Mesothelial cell of epicardium (in vitro differentiated cells): ENCODE data around the gene GRK5. TPM values are rescaled to one million over a fixed set of nuclear protein-coding genes. Genes with fewer than 3 reads are reported as not detected.
"Not testable (repeated sequence)": the region's sequence is repeated elsewhere in the genome, so short reads cannot be mapped to it uniquely, and the experiment has no call there.

ENCODE experiments used
- DNase-seq, 2 experiments: peaks; one replicate each; pipeline ENCODE4 v3.0.0; 2021; ENCODE audit warnings: low spot score in 2 of 2; ENCODE audit not compliant: unreplicated experiment in 2 of 2
- H3K27ac Mint-ChIP-seq: 2 replicates; pipeline ENCODE4 v1.8.0; 2021; ENCODE audit warnings: mixed read lengths
- H3K27me3 Mint-ChIP-seq: 2 replicates; pipeline ENCODE4 v1.8.0; 2021; ENCODE audit warnings: low read depth, mixed read lengths
- H3K36me3 Mint-ChIP-seq: 2 replicates; pipeline ENCODE4 v1.8.0; 2021; ENCODE audit warnings: mixed read lengths
- H3K4me1 Mint-ChIP-seq: 2 replicates; pipeline ENCODE4 v1.8.0; 2021; ENCODE audit warnings: mixed read lengths
- H3K4me3 Mint-ChIP-seq: 2 replicates; pipeline ENCODE4 v1.8.0; 2021; ENCODE audit warnings: mild to moderate bottlenecking, moderate library complexity, mixed read lengths
- H3K9me3 Mint-ChIP-seq: 2 replicates; pipeline ENCODE4 v1.8.0; 2021; ENCODE audit warnings: mixed read lengths
- total RNA-seq: library from RNA; stranded (reverse); gene quantifications from 3 replicates; pipeline ENCODE4 v1.2.1, GENCODE V29; 2021
- TF ChIP-seq, protein P1 (sequence below): fragments of 200-600 bp; sonication (generic); IDR thresholded peaks from one replicate; pipeline ENCODE4 v1.5.0; 2021; ENCODE audit warnings: antibody characterized with exemption; ENCODE audit not compliant: unreplicated experiment

GRK5 gene
- total RNA-seq, 1 donor from 2014 or later: 14.5 TPM

DNA sequence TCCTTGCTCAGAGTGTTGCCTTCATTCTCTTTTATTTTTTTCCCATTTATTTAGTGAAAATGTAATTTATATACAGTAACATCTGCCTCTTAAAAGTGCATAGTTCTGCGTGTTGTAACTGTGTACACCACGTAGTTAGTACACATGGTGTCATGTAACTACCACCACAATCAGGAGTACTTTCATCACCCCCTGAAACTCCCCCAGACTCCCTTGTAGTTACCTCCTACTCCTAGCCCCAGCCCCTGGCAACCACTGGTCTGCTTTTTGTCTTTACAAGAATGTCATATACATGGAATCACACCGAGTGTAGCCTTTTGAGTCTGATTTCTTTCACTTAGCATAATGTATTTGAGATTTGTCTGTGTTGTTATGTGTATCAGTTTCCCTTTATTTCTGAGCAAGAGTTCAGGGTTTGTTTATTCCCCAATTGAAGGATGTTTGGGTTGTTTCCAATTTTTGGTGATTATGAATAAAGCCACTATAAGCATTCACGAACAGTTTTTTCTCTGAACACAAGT, 50.6 kb downstream of the GRK5 start:
- Mint-ChIP-seq H3K9me3 (no peaks in the 10 kb centered on the region), H3K27me3 (no peaks in the 10 kb centered on the region)

DNA sequence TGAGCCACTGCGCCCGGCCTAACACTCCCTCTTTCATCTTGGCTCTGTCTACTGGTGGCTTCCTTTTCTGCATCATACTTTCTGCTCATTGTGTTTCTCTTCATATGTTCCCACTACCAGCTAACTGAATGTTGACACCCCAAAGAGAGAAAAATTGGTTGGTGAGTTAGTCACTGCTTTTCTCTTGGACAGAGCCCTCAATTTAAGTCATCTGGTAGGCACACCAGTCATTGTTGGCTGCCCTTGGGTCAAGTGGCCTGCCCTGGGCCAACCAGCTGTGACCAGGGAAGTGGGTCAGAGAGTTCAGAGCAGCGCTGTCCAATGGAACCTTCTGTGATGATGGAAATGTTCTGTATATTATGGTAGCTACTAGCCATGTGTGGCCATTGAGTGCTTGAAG, 52.0 kb downstream of the GRK5 start:
- Mint-ChIP-seq H3K36me3 (no peaks in the 10 kb centered on the region), H3K27ac (peak overlapping the region; percentile 87), H3K4me1 (peaks cover 28% of the 10 kb centered on the region), H3K27me3 (no peaks in the 10 kb centered on the region), H3K9me3 (no peaks in the 10 kb centered on the region), H3K4me3 (no peak overlapping the region)
- no peak for DNase-seq
- TF ChIP-seq, protein P1, sequence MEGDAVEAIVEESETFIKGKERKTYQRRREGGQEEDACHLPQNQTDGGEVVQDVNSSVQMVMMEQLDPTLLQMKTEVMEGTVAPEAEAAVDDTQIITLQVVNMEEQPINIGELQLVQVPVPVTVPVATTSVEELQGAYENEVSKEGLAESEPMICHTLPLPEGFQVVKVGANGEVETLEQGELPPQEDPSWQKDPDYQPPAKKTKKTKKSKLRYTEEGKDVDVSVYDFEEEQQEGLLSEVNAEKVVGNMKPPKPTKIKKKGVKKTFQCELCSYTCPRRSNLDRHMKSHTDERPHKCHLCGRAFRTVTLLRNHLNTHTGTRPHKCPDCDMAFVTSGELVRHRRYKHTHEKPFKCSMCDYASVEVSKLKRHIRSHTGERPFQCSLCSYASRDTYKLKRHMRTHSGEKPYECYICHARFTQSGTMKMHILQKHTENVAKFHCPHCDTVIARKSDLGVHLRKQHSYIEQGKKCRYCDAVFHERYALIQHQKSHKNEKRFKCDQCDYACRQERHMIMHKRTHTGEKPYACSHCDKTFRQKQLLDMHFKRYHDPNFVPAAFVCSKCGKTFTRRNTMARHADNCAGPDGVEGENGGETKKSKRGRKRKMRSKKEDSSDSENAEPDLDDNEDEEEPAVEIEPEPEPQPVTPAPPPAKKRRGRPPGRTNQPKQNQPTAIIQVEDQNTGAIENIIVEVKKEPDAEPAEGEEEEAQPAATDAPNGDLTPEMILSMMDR: no peak

More for the DNA sequence above, 50.6 kb downstream of the GRK5 start:
- TF ChIP-seq, protein P1: no peak
- no peak for DNase-seq
- H3K27ac Mint-ChIP-seq: peak overlapping the region; percentile 88
- no peaks in the 10 kb centered on the region for H3K36me3 Mint-ChIP-seq
- H3K4me1 Mint-ChIP-seq: peaks cover 42% of the 10 kb centered on the region
- no peak overlapping the region for H3K4me3 Mint-ChIP-seq

DNA sequence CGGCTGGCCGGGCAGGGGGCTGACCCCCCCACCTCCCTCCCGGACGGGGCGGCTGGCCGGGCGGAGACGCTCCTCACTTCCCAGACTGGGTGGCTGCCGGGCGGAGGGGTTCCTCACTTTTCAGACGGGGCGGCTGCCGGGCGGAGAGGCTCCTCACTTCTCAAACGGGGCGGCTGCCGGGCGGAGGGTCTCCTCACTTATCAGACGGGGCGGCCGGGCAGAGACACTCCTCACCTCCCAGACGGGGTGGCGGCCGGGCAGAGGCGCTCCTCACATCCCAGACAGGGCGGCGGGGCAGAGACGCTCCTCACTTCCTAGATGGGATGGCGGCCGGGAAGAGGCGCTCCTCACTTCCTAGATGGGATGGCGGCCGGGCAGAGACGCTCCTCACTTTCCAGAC, 53.6 kb downstream of the GRK5 start:
- not testable (repeated sequence) for H3K36me3 Mint-ChIP-seq, DNase-seq, H3K27ac Mint-ChIP-seq

DNA sequence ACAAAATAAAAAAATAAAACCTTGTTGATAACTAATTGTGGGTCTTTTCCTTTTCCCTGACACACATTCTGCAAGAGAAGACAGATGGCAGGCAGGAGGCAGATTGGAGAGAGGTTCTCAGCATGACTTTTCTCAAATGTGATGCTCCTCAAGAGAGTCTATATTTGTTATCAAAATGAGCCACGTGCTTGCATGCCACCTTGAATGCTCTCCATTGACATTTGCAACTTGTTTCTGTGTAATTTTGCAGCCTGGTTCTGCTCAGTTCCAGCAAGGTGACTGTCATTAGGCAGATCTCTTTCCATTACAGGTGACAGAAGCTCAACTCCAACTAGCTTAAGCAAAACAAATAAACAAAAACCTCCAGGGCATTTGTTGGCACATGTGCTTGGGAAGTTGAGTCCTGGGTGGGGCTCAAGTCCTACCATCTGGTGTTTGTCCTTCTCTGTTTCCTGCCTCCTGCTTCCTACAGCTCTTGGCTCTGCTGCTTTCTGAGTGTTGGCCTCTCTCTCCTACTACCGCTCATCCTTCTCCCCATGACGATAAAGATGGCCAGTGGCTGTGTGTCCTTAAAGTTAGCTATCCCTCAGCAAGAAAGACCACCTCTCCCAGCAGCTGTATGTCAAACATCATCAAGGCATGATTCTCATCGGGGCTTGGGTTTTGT, 56.7 kb downstream of the GRK5 start:
- H3K4me1 Mint-ChIP-seq: peaks cover 4% of the 10 kb centered on the region
- H3K9me3 Mint-ChIP-seq: no peaks in the 10 kb centered on the region
- H3K4me3 Mint-ChIP-seq: no peak overlapping the region
- no peaks in the 10 kb centered on the region for H3K27me3 Mint-ChIP-seq
- H3K36me3 Mint-ChIP-seq: no peaks in the 10 kb centered on the region
- no peak for DNase-seq
- TF ChIP-seq, protein P1: no peak
- H3K27ac Mint-ChIP-seq: no peak overlapping the region

More for the DNA sequence above, 53.6 kb downstream of the GRK5 start:
- not testable (repeated sequence) for H3K27me3 Mint-ChIP-seq, H3K4me3 Mint-ChIP-seq, H3K9me3 Mint-ChIP-seq
- peaks cover 17% of the 10 kb centered on the region for H3K4me1 Mint-ChIP-seq

DNA sequence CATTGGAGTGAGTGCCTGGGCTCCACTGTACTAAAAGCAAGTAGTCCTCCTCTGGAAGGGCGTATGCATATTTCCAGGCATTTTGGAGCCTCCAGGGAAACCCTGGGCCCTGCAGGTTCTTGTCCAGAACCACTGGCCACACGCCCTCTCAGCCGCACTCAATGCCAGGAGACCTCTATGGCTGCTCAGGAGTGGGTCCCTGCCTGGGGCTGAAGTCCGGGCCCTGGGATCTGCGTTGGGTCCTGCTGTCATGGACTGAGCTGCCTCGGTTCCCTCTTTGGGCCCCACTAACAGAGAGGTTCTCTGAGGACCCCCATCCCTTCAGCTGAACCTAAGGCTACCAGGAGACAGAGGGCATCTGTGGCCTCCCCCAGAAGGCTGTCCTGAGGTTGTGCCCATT, 58.3 kb downstream of the GRK5 start:
- DNase-seq: no peak
- H3K36me3 Mint-ChIP-seq: no peaks in the 10 kb centered on the region
- H3K27me3 Mint-ChIP-seq: no peaks in the 10 kb centered on the region
- H3K27ac Mint-ChIP-seq: no peak overlapping the region
- no peak overlapping the region for H3K4me3 Mint-ChIP-seq
- TF ChIP-seq, protein P1: no peak
- no peaks in the 10 kb centered on the region for H3K9me3 Mint-ChIP-seq
- H3K4me1 Mint-ChIP-seq: peaks cover 4% of the 10 kb centered on the region

DNA sequence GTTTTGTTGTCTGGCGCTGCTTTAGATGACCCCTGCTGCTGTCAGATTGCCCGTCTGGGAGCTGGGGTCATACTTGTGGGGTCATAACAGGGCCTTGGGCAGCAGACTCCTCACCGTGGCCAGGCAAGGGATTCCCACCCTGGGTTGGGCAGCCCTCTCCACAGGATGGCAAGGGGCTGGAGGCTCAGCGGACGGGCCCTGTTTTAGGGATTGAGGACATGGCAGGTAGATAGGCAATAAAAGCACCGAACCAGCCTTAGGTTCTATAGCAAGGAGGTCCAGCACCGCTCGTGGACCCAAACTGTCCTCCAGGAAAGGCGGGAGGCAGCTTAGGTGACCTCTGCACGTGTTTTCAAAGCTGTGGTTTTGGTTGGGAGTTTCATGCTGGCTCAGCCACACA, 60.0 kb downstream of the GRK5 start:
- no peaks in the 10 kb centered on the region for H3K27me3 Mint-ChIP-seq
- no peaks in the 10 kb centered on the region for H3K36me3 Mint-ChIP-seq
- no peak overlapping the region for H3K4me3 Mint-ChIP-seq
- TF ChIP-seq, protein P1: no peak
- H3K9me3 Mint-ChIP-seq: no peaks in the 10 kb centered on the region
- no peak overlapping the region for H3K27ac Mint-ChIP-seq
- peaks cover 19% of the 10 kb centered on the region for H3K4me1 Mint-ChIP-seq
- DNase-seq: no peak
